Measurements from ENCODE around the gene PDK2. TPM values are rescaled to one million over a fixed set of nuclear protein-coding genes. Genes with fewer than 3 reads are reported as not detected.

Gene PDK2
- total RNA-seq, 1 experiment from 2014 or later: 20.4 TPM

- ChIA-PET CTCF (no interaction called here), POLR2A (ENCODE audit: low non-redundant PET) (interaction anchor here (0.5 kb wide), 1 partner anchor 22 kb away, joined by 7 read pairs; no protein-coding TSS in a partner anchor)
- Histone ChIP-seq H3K36me3 (ENCODE audit: insufficient read depth, low read length, poor library complexity, severe bottlenecking) (peaks cover 5% of the 10 kb centered on the region), H3K9me3 (ENCODE audit: low read depth, low read length, poor library complexity, severe bottlenecking) (no peaks in the 10 kb centered on the region), H3K4me3 (ENCODE audit: low read depth, low read length, poor library complexity, severe bottlenecking) (no peak overlapping the region), H3K27me3 (replicated peaks; ENCODE audit: insufficient read depth, low read depth, low read length, poor library complexity) (no peaks in the 10 kb centered on the region), H3K27ac (ENCODE audit: low read depth, low read length, poor library complexity, severe bottlenecking) (no peak overlapping the region), H3K4me1 (ENCODE audit: insufficient read depth, low read length, poor library complexity, severe bottlenecking) (no peaks in the 10 kb centered on the region)
- TF ChIP-seq EZH2 (IDR thresholded peaks at IDR 0.05; ENCODE audit: borderline replicate concordance, low read depth, low read length, poor library complexity, severe bottlenecking) (no peak), CTCF (conservative IDR thresholded peaks at IDR 0.05; ENCODE audit: low read depth, low read length) (no peak)
- BruUV-seq (replicated peaks): no TSS peak
- intact Hi-C loops (cut with micrococcal nuclease; ENCODE audit: unreplicated experiment): no loop called here
- no peak for DNase-seq (ENCODE audit: low spot score)
Observed at GRCh38 chr17:50109207-50109606, 14.1 kb downstream of the PDK2 start.

GRCh38 chr17:50109785-50110184 lies 14.6 kb downstream of the PDK2 start:
- Histone ChIP-seq H3K4me1 (ENCODE audit: insufficient read depth, low read length, poor library complexity, severe bottlenecking) (peaks cover 5% of the 10 kb centered on the region), H3K9me3 (ENCODE audit: low read depth, low read length, poor library complexity, severe bottlenecking) (no peaks in the 10 kb centered on the region), H3K27me3 (replicated peaks; ENCODE audit: insufficient read depth, low read depth, low read length, poor library complexity) (no peaks in the 10 kb centered on the region), H3K4me3 (ENCODE audit: low read depth, low read length, poor library complexity, severe bottlenecking) (no peak overlapping the region), H3K36me3 (ENCODE audit: insufficient read depth, low read length, poor library complexity, severe bottlenecking) (peaks cover 5% of the 10 kb centered on the region), H3K27ac (ENCODE audit: low read depth, low read length, poor library complexity, severe bottlenecking) (no peak overlapping the region)
- POLR2A ChIA-PET (ENCODE audit: low non-redundant PET): no interaction called here
- DNase-seq (ENCODE audit: low spot score): no peak
- no TSS peak for BruUV-seq (replicated peaks)
- CTCF ChIA-PET: no interaction called here
- intact Hi-C loops (cut with micrococcal nuclease; ENCODE audit: unreplicated experiment): no loop called here
- TF ChIP-seq EZH2 (IDR thresholded peaks at IDR 0.05; ENCODE audit: borderline replicate concordance, low read depth, low read length, poor library complexity, severe bottlenecking) (no peak), CTCF (conservative IDR thresholded peaks at IDR 0.05; ENCODE audit: low read depth, low read length) (no peak)

- DNase-seq (ENCODE audit: low spot score): no peak
- intact Hi-C loops (cut with micrococcal nuclease; ENCODE audit: unreplicated experiment): no loop called here
- ChIA-PET POLR2A (ENCODE audit: low non-redundant PET) (no interaction called here), CTCF (no interaction called here)
- Histone ChIP-seq H3K9me3 (ENCODE audit: low read depth, low read length, poor library complexity, severe bottlenecking) (no peaks in the 10 kb centered on the region), H3K4me1 (ENCODE audit: insufficient read depth, low read length, poor library complexity, severe bottlenecking) (peaks cover 15% of the 10 kb centered on the region), H3K36me3 (ENCODE audit: insufficient read depth, low read length, poor library complexity, severe bottlenecking) (peaks cover 5% of the 10 kb centered on the region), H3K4me3 (ENCODE audit: low read depth, low read length, poor library complexity, severe bottlenecking) (no peak overlapping the region), H3K27me3 (replicated peaks; ENCODE audit: insufficient read depth, low read depth, low read length, poor library complexity) (no peaks in the 10 kb centered on the region), H3K27ac (ENCODE audit: low read depth, low read length, poor library complexity, severe bottlenecking) (no peak overlapping the region)
- no TSS peak for BruUV-seq (replicated peaks)
- TF ChIP-seq EZH2 (IDR thresholded peaks at IDR 0.05; ENCODE audit: borderline replicate concordance, low read depth, low read length, poor library complexity, severe bottlenecking): no peak
- TF ChIP-seq CTCF (conservative IDR thresholded peaks at IDR 0.05; ENCODE audit: low read depth, low read length): no peak
Observed at GRCh38 chr17:50110591-50111349, 15.6 kb downstream of the PDK2 start.

Measured in A673 (cell line).